ENCODE data around the gene MAP2K5.

The MAP2K5 gene

GRCh38 chr15:67560320-67560719 is 17.8 kb downstream of the MAP2K5 start:
- no peak for DNase-seq

DNA sequence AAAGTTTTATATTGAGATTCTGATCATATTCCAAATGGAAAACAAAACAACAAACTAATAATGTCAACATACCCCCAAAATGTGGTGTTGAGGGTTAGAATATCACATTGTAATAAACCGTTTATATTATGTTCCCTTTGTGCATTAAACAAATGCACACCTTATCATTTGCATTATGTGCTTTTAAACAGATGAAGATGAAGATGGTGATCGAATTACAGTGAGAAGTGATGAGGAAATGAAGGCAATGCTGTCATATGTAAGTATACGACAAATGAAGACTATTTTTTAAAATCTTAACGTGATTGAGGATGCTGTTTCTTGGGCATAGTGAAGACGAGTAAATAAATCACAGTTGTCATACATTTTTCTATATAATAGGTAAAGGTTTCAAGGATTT is 20.6 kb downstream of the MAP2K5 start:
- no peak for DNase-seq

GRCh38 chr15:67564021-67564967 is 21.8 kb downstream of the MAP2K5 start:
- DNase-seq = no peak

- DNase-seq = no peak
These were observed 22.5 kb downstream of the MAP2K5 start for GRCh38 chr15:67564968-67565345.

- no peak for DNase-seq
These were observed 27.2 kb downstream of the MAP2K5 start for GRCh38 chr15:67569668-67570067.

DNA sequence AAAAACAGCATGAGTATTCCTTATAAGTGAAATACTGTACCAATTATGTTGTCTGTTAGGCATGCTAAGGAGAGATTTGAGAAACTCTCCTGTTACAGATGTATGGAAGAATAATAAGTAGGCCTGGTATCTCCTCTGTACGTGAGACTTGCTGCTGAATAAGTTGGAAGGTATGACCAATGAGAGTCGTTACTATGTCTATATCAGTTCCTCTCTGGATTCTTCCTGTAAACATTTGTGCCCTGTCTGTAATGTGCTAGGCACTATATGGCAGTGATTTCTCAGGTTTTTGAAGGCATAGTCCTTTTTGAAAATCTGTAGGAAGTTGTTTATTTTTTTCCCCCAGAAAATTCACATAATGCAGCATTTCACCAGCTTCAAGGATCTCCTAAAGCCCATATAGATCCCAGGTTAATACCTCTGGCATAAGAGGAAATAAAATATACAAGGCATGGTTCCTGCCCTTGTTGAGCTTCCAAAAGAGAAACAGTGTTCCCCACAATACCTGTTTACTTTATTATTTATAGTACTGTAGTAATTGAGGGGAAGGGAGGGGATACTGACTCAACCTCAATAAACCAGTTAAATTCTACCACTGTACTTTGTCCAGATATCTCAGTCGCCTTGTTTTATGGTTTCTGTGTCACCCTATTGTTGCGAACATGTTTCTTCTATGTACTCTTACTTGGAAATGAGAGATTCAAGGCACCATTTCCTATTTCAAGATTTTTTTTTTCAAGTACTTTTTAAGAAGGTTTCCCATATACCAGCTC is 28.6 kb downstream of the MAP2K5 start:
- no peak for DNase-seq

- DNase-seq = no peak
These were observed 29.3 kb downstream of the MAP2K5 start for GRCh38 chr15:67571648-67572415.

DNA sequence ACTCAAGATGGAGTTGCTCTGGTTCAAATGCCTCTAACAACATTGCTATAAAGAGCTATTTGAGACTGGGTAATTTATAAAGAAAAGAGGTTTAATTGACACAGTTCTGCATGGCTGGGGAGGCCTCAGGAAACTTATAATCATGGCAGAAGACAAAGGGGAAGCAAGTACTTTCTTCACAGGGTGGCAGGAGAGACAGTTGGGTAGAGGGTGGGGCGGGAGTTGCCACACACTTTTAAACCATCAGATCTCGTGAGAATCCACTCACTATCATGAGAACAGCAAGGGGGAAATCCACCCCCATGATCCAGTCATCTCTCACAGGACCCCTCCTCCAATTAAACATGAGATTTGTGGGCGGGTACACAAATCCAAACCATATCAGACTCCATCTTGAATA is 30.7 kb downstream of the MAP2K5 start:
- no peak for DNase-seq

DNA sequence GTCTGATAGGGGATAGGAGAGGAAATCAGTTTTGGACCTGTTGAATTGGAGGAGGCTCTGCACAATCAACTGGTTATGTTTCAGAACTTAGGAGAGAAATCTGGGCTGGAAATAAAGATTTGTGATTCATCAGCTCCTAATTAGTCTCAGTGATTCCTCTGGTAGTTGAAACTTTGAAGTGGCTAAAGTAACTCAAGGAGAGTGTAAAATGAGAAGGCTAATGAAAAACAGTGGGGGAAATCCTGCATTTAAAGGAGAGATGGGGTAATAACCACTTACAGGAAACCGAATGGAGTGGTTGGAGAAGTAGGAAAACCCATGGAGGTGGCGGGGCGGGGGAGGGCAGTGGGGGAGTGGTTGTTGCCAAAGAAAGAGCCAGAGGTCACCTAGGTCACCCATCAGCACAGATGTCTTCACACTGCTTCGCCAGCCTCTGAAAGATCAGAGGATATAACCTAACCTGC is 32.6 kb downstream of the MAP2K5 start:
- DNase-seq = no peak

DNA sequence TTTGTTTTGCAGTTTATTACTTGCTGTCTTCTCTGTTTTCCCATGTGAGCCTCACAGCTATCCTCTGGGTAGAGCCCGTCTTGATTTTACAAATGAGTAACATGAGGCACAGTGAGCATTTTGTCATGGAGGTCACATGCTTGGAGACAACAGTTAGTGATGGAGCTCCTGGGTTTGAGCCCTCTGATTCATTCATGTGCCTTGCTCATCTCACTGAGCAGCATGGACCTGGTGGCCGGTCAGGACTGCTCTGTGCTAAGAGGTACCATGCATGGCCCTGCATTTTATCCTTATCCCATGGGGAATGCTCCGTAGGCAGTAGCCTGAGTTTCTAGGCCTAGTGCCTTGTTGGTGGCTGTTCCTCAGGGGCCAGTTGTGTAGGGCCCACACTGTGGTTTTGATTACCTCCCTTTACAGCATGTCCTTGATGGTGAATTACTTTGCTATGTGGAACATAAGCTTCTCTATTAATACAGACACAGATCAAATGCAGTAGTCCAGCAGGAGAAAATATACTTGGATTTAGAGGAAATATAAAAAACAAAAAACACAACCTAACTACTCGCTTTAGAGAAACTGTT is 35.6 kb downstream of the MAP2K5 start:
- DNase-seq = no peak

- DNase-seq = no peak
These were observed 36.7 kb downstream of the MAP2K5 start for GRCh38 chr15:67579164-67579563.

- DNase-seq = no peak
These were observed 37.5 kb downstream of the MAP2K5 start for GRCh38 chr15:67579967-67580366.

DNA sequence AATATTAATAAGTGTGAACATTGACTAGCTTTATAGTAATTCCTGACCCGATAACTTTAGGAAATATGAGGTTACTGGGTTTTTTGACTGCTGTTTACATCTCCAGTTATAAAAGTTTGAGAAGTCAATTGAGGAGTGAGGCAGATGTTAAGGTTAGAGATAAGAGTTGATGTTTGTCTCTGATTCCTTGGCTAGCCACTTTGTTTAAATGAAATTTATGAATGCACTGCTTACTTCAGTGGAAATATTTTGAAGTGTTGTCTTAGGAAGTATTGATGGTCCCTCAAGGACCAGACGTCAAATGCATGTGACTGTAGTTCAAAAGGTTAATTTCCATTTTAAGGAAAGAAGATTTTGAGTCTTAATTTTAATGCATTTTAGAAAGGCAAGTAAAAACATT is 41.7 kb downstream of the MAP2K5 start:
- DNase-seq = no peak

- DNase-seq = no peak
These were observed 43.2 kb downstream of the MAP2K5 start for GRCh38 chr15:67585681-67586080.

- DNase-seq = no peak
These were observed 44.8 kb downstream of the MAP2K5 start for GRCh38 chr15:67587331-67587730.

DNA sequence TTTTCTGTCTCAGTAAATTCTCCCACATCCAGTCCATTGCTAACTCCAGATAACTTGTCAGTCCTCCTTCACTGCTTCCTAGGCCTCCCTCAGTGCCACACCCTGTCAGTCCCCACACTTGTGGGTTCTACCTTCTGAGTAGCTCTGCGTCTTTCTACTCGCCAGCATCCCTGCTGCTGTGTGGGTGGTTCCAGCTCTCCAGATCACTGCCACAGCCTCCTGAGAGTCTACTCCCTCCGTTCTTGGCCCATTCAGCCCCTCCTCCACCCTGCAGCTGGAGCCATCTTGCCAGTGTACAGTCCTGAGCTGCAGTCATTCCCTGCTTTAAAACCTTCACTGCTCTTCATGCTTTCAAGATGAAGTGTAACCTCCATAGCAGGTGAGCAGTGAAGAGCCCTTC is 45.3 kb downstream of the MAP2K5 start:
- DNase-seq = no peak

GRCh38 chr15:67590191-67590590 is 47.7 kb downstream of the MAP2K5 start:
- no peak for DNase-seq

DNA sequence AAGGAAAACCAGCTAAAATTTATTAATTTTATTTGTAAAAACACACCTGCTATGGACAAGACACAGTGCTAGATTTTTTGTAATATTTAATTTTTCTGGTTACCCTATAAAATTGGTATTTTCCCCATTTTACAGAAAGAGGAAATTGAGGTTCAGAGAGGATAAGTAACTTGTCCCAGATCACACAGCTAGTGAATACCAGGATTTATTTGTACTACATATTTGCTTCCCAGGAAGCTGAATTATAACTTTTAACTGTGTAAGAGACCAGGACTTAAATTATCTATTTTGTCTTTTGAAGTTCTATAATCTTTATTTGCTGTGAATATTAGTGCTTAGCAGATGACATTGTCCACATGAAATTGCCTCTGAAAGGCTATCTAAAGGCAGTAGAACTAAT is 49.7 kb downstream of the MAP2K5 start:
- DNase-seq = no peak

DNA sequence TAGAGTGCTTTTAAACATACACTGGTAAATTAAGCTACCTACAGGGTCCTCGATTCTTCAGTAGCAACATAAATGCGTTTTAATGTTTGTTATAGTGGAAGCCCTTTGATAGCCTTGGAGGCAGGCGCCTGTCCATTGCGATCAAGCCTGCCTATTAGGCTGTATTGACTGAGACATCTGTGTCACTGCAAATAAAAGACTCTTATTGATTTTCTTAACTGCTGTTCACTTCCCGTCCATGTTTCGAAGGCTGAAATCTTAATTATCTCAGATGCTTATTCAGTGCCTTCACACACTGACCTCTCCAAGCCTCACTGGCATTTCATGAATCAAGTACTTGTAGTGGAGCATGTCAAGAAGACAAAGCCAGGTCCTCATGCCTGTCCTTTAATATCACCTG is 51.1 kb downstream of the MAP2K5 start:
- no peak for DNase-seq

GRCh38 chr15:67594770-67595169 is 52.3 kb downstream of the MAP2K5 start:
- DNase-seq = no peak

DNA sequence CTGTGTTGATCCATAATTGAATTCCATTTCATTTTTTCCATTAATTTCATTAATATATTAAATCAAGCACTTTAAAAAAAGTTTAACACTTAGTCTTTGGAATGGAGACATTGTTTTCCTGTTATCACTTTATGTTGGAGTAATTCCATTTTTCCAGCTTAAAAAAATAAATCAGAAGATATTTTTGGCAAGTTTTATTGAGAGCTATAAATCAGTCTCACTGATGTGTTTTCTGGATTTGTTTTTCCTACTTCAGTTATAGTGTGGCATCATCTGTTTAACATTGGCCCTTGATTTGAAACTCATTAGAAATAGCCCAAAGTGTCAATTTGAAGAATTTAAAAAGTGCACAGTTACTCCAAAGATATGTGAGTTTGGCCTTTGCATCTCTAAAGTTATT is 53.1 kb downstream of the MAP2K5 start:
- DNase-seq = no peak

DNA sequence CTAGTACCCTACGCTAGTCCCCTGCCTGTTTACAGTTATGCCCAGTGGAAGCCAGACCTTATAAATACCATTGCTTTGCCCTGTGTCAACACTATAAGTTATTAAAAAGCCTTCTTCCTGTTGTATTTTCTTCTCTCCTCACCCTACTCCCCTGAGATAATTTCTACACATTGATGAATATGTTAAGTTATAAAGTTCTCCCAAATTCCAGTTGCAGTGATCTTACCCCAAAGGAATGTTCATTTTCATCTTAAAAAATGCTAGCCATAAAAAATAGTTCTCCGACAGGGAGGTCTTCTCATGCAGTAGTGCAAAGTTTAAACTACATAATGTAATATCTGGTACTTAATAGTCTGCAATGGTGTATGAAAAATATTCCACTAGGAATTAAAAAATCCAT is 58.6 kb downstream of the MAP2K5 start:
- no peak for DNase-seq

DNA sequence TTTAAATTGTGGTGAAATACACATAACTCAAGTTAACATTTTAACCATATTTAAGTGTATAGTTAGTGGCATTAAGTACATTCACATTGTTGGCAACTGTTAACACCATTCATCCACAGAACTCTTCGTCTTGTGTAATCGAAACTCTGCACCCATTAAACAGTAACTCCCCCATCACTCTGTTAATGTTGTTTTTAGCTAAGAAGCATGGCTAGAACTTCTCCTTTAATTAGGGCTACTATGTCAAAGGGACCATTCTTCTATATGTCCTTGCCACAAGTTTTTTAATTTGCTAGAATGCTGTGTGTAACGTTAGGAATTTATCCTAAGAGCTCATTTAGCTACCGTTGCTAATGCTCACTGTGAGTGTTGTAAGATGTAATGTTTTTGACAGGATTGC is 60.6 kb downstream of the MAP2K5 start:
- DNase-seq = no peak

Measured in CD4-positive, alpha-beta T cell treated with Interleukin-17A for 4 hours (primary cell).